Fibroblast of lung (primary cell): ENCODE results near the gene TMEM221. TPM values are rescaled to one million over a fixed set of nuclear protein-coding genes. Genes with fewer than 3 reads are reported as not detected.

Experiments
- DNase-seq, 2 donors: peaks; one replicate each; pipeline versions ENCODE4 v3.0.0 to v3.0.0-alpha.2; 2010; ENCODE audit warnings: low read depth in 2 of 2
- H2AFZ ChIP-seq: 2 replicates; pipeline ENCODE4 v1.5.1; 2012; ENCODE audit warnings: low read length, control low read depth, inconsistent platforms
- H3K27ac ChIP-seq: 2 replicates; pipeline ENCODE4 v1.5.1; 2011; ENCODE audit warnings: low read length, control low read depth; ENCODE audit not compliant: insufficient read depth
- H3K27me3 ChIP-seq: 2 replicates; pipeline ENCODE4 v1.5.1; 2011; ENCODE audit warnings: mild to moderate bottlenecking, low read length; ENCODE audit not compliant: control insufficient read depth, insufficient read depth
- H3K36me3 ChIP-seq: 2 replicates; pipeline ENCODE4 v1.5.1; 2011; ENCODE audit warnings: low read length; ENCODE audit not compliant: control insufficient read depth, insufficient read depth
- H3K4me1 ChIP-seq: 2 replicates; pipeline ENCODE4 v1.5.1; 2011; ENCODE audit warnings: low read length; ENCODE audit not compliant: control insufficient read depth, insufficient read depth; ENCODE audit errors: extremely low read depth
- H3K4me2 ChIP-seq: 2 replicates; pipeline ENCODE4 v1.5.1; 2011; ENCODE audit warnings: low read length, control low read depth; ENCODE audit not compliant: insufficient read depth; ENCODE audit errors: extremely low read depth
- H3K4me3 ChIP-seq, 4 experiments: fragments of 200-600 bp in 1 of 4; sonication (generic) in 1 of 4; replicated peaks in 1 of 4; 2 replicates each; pipeline ENCODE4 v1.5.1; 2011 to 2016; ENCODE audit warnings: low read length in 4 of 4, low read depth in 3 of 4, mild to moderate bottlenecking in 3 of 4, control low read depth in 2 of 4, inconsistent platforms in 1 of 4, mixed read lengths in 1 of 4; ENCODE audit not compliant: insufficient read depth in 1 of 4; ENCODE audit errors: control extremely low read depth in 1 of 4
- H3K79me2 ChIP-seq: 2 replicates; pipeline ENCODE4 v1.5.1; 2012; ENCODE audit warnings: mild to moderate bottlenecking, low read length, inconsistent platforms; ENCODE audit not compliant: control insufficient read depth, insufficient read depth
- H3K9ac ChIP-seq: 2 replicates; pipeline ENCODE4 v1.5.1; 2011; ENCODE audit warnings: mild to moderate bottlenecking, low read length, control low read depth; ENCODE audit not compliant: insufficient read depth
- H3K9me3 ChIP-seq: 2 replicates; pipeline ENCODE4 v1.5.1; 2012; ENCODE audit warnings: low read depth, low read length; ENCODE audit not compliant: control insufficient read depth, insufficient read depth
- H4K20me1 ChIP-seq: 2 replicates; pipeline ENCODE4 v1.5.1; 2011; ENCODE audit warnings: low read length; ENCODE audit not compliant: control insufficient read depth, insufficient read depth; ENCODE audit errors: extremely low read depth
- EZH2 ChIP-seq: IDR thresholded peaks from 2 replicates; pipeline ENCODE4 v1.5.1; 2012; ENCODE audit warnings: low read length, control low read depth, mild to moderate bottlenecking; ENCODE audit errors: missing control alignments
- polyA plus RNA-seq, 2 donors: library from polyadenylated mRNA; depleted of rRNA in 1 of 2; stranded (reverse) in 1 of 2; unstranded in 1 of 2; fragments of >200 nt; gene quantifications; 2 replicates each; pipeline ENCODE4 v1.2.1, GENCODE V29; 2011 to 2012; ENCODE audit warnings: missing spikeins in 1 of 2
- total RNA-seq: library from RNA; depleted of rRNA; stranded (reverse); fragments of >200 nt; gene quantifications from 2 replicates; pipeline ENCODE4 v1.2.1, GENCODE V29; 2014
- TF ChIP-seq, protein P1 (sequence below), 2 donors: IDR thresholded peaks in 1 of 2; conservative IDR thresholded peaks in 1 of 2; 1 replicate in 1 of 2; 2 replicates in 1 of 2; pipeline ENCODE4 v1.5.1; 2011 to 2012; ENCODE audit warnings: low read length in 2 of 2, control low read depth in 1 of 2, inconsistent platforms in 1 of 2, low read depth in 1 of 2, mild to moderate bottlenecking in 1 of 2

Gene TMEM221
- total and polyA plus RNA-seq, 2 donors (not counting 1 experiment from before 2014, with no cell fraction given): 0.17 TPM; not detected in 1

DNA sequence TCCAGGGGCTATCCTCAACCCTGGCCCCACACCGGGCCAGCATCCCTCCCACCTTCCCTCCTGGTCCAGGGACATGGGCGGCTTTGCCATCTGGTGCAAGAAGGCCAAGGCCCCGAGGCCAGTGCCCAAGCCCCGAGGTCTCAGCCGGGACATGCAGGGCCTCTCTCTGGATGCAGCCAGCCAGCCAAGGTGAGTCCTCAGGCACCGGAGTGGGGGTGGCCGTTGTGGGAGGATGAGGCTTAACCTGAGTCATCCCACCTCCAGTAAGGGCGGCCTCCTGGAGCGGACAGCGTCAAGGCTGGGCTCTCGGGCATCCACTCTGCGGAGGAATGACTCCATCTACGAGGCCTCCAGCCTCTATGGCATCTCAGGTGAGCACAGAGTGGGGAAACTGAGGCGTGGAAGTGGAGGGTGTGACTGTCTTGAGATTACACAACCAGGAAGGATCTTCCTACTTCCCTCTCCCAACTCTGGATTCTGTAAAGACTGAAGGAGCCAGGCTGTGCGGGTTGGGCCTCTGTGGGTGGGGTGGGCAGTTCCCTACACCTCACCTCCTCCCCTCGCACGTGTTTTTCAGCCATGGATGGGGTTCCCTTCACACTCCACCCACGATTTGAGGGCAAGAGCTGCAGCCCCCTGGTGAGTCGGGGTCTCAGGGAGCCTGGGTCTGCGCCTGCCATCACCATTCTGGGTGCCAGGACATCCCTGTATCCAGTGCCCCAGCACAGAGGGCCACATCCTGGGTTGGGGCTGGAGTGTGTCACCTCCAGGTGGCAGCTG, 24.8 kb downstream of the TMEM221 start:
- no peaks in the 10 kb centered on the region for H3K4me1 ChIP-seq
- no peaks in the 10 kb centered on the region for H3K79me2 ChIP-seq
- TF ChIP-seq, protein P1, sequence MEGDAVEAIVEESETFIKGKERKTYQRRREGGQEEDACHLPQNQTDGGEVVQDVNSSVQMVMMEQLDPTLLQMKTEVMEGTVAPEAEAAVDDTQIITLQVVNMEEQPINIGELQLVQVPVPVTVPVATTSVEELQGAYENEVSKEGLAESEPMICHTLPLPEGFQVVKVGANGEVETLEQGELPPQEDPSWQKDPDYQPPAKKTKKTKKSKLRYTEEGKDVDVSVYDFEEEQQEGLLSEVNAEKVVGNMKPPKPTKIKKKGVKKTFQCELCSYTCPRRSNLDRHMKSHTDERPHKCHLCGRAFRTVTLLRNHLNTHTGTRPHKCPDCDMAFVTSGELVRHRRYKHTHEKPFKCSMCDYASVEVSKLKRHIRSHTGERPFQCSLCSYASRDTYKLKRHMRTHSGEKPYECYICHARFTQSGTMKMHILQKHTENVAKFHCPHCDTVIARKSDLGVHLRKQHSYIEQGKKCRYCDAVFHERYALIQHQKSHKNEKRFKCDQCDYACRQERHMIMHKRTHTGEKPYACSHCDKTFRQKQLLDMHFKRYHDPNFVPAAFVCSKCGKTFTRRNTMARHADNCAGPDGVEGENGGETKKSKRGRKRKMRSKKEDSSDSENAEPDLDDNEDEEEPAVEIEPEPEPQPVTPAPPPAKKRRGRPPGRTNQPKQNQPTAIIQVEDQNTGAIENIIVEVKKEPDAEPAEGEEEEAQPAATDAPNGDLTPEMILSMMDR (conservative IDR thresholded peaks at IDR 0.05 in 1 of 2, IDR thresholded peaks at IDR 0.05 in 1 of 2; ENCODE audit: low read depth in 1 of 2, low read length in 2 of 2): no peak
- TF ChIP-seq EZH2: no peak
- no peak overlapping the region for H2AFZ ChIP-seq
- no peaks in the 10 kb centered on the region for H4K20me1 ChIP-seq
- no peak overlapping the region for H3K4me3 ChIP-seq
- peaks cover 1% of the 10 kb centered on the region for H3K36me3 ChIP-seq
- H3K9me3 ChIP-seq: no peaks in the 10 kb centered on the region
- no peak overlapping the region for H3K4me2 ChIP-seq
- no peak overlapping the region for H3K27ac ChIP-seq
- no peak for DNase-seq
- H3K9ac ChIP-seq: no peak overlapping the region
- no peaks in the 10 kb centered on the region for H3K27me3 ChIP-seq

DNA sequence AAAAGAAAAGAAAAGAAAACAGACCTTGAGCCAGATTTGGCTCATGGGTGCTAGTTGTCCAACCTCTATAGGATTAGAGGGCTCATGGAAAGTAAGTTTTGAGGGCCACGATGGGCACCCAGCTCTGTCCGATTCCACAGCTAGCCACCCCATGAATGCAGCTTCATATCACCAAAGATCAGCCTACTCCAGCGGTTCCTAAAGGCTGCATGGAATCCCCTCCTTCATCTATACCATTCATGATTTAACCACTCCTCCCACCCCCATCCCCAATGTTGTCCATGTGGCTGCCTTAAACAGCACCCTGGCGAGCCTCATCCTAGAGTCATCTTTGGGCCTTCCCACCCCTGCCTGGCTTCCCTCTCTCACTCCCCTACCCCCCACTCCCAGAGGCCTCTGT, 26.5 kb downstream of the TMEM221 start:
- H3K27me3 ChIP-seq: no peaks in the 10 kb centered on the region
- no peak overlapping the region for H3K27ac ChIP-seq
- no peak for DNase-seq
- peaks cover 1% of the 10 kb centered on the region for H3K36me3 ChIP-seq
- no peak overlapping the region for H3K4me3 ChIP-seq
- TF ChIP-seq, protein P1 (conservative IDR thresholded peaks at IDR 0.05 in 1 of 2, IDR thresholded peaks at IDR 0.05 in 1 of 2; ENCODE audit: low read depth in 1 of 2, low read length in 2 of 2): no peak
- TF ChIP-seq EZH2: no peak
- H4K20me1 ChIP-seq: no peaks in the 10 kb centered on the region
- no peak overlapping the region for H2AFZ ChIP-seq
- no peak overlapping the region for H3K9ac ChIP-seq
- no peaks in the 10 kb centered on the region for H3K79me2 ChIP-seq
- H3K4me2 ChIP-seq: no peak overlapping the region
- no peaks in the 10 kb centered on the region for H3K4me1 ChIP-seq
- H3K9me3 ChIP-seq: no peaks in the 10 kb centered on the region

DNA sequence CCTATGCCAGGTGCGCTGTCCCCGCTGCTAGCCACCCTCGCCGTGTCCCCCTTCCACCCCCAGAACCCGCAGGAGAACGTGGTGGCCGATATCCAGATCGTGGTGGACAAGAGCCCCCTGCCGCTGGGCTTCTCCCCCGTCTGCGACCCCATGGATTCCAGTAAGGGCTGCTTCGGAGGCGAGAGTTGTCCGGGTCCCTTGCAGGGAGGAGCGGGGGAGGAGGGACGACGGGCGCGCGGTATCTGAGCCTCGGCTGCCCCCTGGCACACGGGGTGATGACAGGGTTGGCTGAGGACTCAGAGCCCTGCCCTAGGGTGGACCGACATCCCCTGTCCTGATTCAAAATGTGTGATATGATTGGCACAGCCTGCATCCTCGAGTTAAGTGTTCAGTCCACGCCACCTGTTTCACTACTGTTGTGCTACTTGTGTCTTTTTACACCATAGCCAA, 28.0 kb downstream of the TMEM221 start:
- Histone ChIP-seq H3K4me3 (peak overlapping the region; percentile 61 to 88 (median 71)), H3K27me3 (no peaks in the 10 kb centered on the region), H3K79me2 (no peaks in the 10 kb centered on the region), H3K9me3 (no peaks in the 10 kb centered on the region), H3K4me1 (no peaks in the 10 kb centered on the region), H3K9ac (peak overlapping the region; percentile 5), H3K27ac (peak overlapping the region; percentile 24), H2AFZ (peak overlapping the region; percentile 84), H3K4me2 (peak overlapping the region; percentile 57), H3K36me3 (peaks cover 1% of the 10 kb centered on the region), H4K20me1 (no peaks in the 10 kb centered on the region)
- peak in 1 of 2 donors; percentile 6 for DNase-seq
- no peak for TF ChIP-seq EZH2
- TF ChIP-seq, protein P1 (conservative IDR thresholded peaks at IDR 0.05 in 1 of 2, IDR thresholded peaks at IDR 0.05 in 1 of 2; ENCODE audit: low read depth in 1 of 2, low read length in 2 of 2): no peak
